ENCODE measurements around the gene ZNF653. TPM values are rescaled to one million over a fixed set of nuclear protein-coding genes. Genes with fewer than 3 reads are reported as not detected.

Gene ZNF653
- total and polyA plus RNA-seq, 2 of the 8 experiments (the other 6 are each of a cell fraction or from before 2014, with no cell fraction given): 7.0 to 7.9 TPM

GRCh38 chr19:11434703-11435056, 71.0 kb downstream of the ZNF653 start:
- H2AK5ac ChIP-seq (ENCODE audit: low read depth, low read length): no peak overlapping the region
- H3K23me2 ChIP-seq (ENCODE audit: low read depth, low read length): peaks cover 7% of the 10 kb centered on the region
- H3K27ac ChIP-seq (ENCODE audit: low read depth, low read length): no peak overlapping the region
- H4K5ac ChIP-seq (ENCODE audit: insufficient read length, low read depth, low read length): no peak overlapping the region
- no peak overlapping the region for H3K14ac ChIP-seq (ENCODE audit: insufficient read length)
- peaks cover 9 to 24% (median 15%) of the 10 kb centered on the region in 4 experiments; a peak in 7 of 8 replicates for H3K36me3 ChIP-seq (ENCODE audit: control insufficient read depth in 2 of 4, insufficient read depth in 4 of 4, low read length in 3 of 4)
- H3K9ac ChIP-seq (replicated peaks in 1 of 4; ENCODE audit: extremely low read depth in 1 of 4, low read depth in 3 of 4, low read length in 3 of 4): peak overlapping the region in 3 of 4 experiments; percentile 8 to 28 (median 26); a peak in 2 of 7 replicates
- FAIRE-seq (no peak), DNase-seq (ENCODE audit: low read depth in 1 of 2, low spot score in 2 of 2) (no peak)
- H4K91ac ChIP-seq (replicated peaks; ENCODE audit: insufficient read length, low read length): no peak overlapping the region
- peak overlapping the region; percentile 91 for H2AFZ ChIP-seq (ENCODE audit: low read length)
- CTCF ChIA-PET (ENCODE audit: partially characterized antibody): interaction anchor here (1.0 to 13.0 kb wide), 16 partner anchors 8 to 113 kb away, joined by 3 to 192 read pairs (median 4); partner anchors contain the start of genes EPOR, RGL3 and SWSAP1
- WGBS, 2 experiments (ENCODE audit: extremely low coverage in 1 of 2, insufficient coverage in 1 of 2, insufficient read length in 1 of 2, insufficient replicate concordance in 2 of 2, low coverage in 1 of 2, low lambda C conversion rate in 2 of 2, missing lambda C conversion rate in 1 of 2): 21% methylated on average over 9 of the region's 9 CpGs; no CpG with 5 or more reads in 1 of the 2 experiments
- no peak overlapping the region for H3K4ac ChIP-seq (replicated peaks; ENCODE audit: insufficient read length, low read depth, low read length)
- no peaks in the 10 kb centered on the region for H3K27me3 ChIP-seq (replicated peaks in 1 of 4; ENCODE audit: control insufficient read depth in 3 of 4, extremely low read depth in 1 of 4, insufficient read depth in 3 of 4, low read length in 3 of 4)
- H3K4me1 ChIP-seq (replicated peaks in 1 of 4; ENCODE audit: control insufficient read depth in 3 of 4, insufficient read depth in 4 of 4, low read length in 3 of 4): peaks cover 0 to 13% (median 7%) of the 10 kb centered on the region in 4 experiments; a peak in 5 of 7 replicates
- no peaks in the 10 kb centered on the region; the same call in none of the 2 replicates for H3K79me1 ChIP-seq (ENCODE audit: low read depth, low read length)
- H3K9me3 ChIP-seq (ENCODE audit: insufficient read depth in 2 of 2, low read depth in 1 of 2, low read length in 1 of 2): no peaks in the 10 kb centered on the region
- no peak overlapping the region; the same call in 1 of the 2 replicates for H2BK12ac ChIP-seq (ENCODE audit: low read depth, low read length)
- no peak overlapping the region for H3K18ac ChIP-seq (ENCODE audit: extremely low read depth, low read length)
- H2BK120ac ChIP-seq (replicated peaks; ENCODE audit: low read depth, low read length): no peak overlapping the region
- H3K79me2 ChIP-seq (ENCODE audit: control insufficient read depth in 1 of 2, insufficient read depth in 2 of 2, low read length in 2 of 2): peaks cover 0 to 16% of the 10 kb centered on the region in 2 experiments; a peak in 2 of 4 replicates
- H2BK20ac ChIP-seq (ENCODE audit: low read length): no peak overlapping the region
- peaks cover 0 to 5% of the 10 kb centered on the region in 2 experiments for H4K20me1 ChIP-seq (replicated peaks in 1 of 2; ENCODE audit: control insufficient read depth in 1 of 2, insufficient read depth in 2 of 2, low read length in 2 of 2)
- H2BK15ac ChIP-seq (ENCODE audit: low read length): no peak overlapping the region; the same call in 1 of the 2 replicates
- H3K56ac ChIP-seq (replicated peaks; ENCODE audit: insufficient read length, low read depth, low read length): no peak overlapping the region
- no peak overlapping the region for H3K23ac ChIP-seq (ENCODE audit: insufficient read length)
- H3K4me3 ChIP-seq (ENCODE audit: extremely low read depth in 1 of 4, insufficient read depth in 2 of 4, low read depth in 3 of 4, low read length in 4 of 4): peak overlapping the region; percentile 33 to 86 (median 48); a peak in 7 of 8 replicates
- H3K4me2 ChIP-seq (ENCODE audit: insufficient read depth in 1 of 2, low read depth in 2 of 2, low read length in 2 of 2): peak overlapping the region; percentile 57 to 91
- POLR2A ChIA-PET (ENCODE audit: partially characterized antibody): interaction anchor here (1.0 to 2.8 kb wide), 9 partner anchors 8 to 60 kb away, joined by 3 to 15 read pairs (median 9); partner anchors contain the start of genes RGL3 and SWSAP1
- peak overlapping the region; percentile 36 for H2BK5ac ChIP-seq (ENCODE audit: low read depth, low read length)
- H4K8ac ChIP-seq (ENCODE audit: extremely low read depth, insufficient read depth, low read length): peak overlapping the region; percentile 66; the same call in 1 of the 2 replicates
- TF ChIP-seq KDM5A (IDR thresholded peaks at IDR 0.05; ENCODE audit: low read length) (no peak), CREB1 (IDR thresholded peaks at IDR 0.05) (no peak), SAP30 (IDR thresholded peaks at IDR 0.05; ENCODE audit: insufficient read depth, insufficient replicate concordance, low read length) (peak; percentile 81), ASH2L (IDR thresholded peaks at IDR 0.05; ENCODE audit: low read length) (no peak), KDM4A (IDR thresholded peaks at IDR 0.05; ENCODE audit: low read depth, low read length, severe bottlenecking) (no peak), NANOG (IDR thresholded peaks at IDR 0.05; ENCODE audit: insufficient read depth, low read depth, low read length, poor library complexity, severe bottlenecking) (no peak), TEAD4 (IDR thresholded peaks at IDR 0.05; ENCODE audit: low read depth, low read length) (no peak)
- TF ChIP-seq, protein P1, sequence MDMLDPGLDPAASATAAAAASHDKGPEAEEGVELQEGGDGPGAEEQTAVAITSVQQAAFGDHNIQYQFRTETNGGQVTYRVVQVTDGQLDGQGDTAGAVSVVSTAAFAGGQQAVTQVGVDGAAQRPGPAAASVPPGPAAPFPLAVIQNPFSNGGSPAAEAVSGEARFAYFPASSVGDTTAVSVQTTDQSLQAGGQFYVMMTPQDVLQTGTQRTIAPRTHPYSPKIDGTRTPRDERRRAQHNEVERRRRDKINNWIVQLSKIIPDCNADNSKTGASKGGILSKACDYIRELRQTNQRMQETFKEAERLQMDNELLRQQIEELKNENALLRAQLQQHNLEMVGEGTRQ (IDR thresholded peaks at IDR 0.05; ENCODE audit: low read length): no peak
